ENCODE data around the gene STAC2.

GRCh38 chr17:39230361-39230760 is 4.6 kb upstream of the STAC2 start:
- no peak for TF ChIP-seq REST (IDR thresholded peaks at IDR 0.05; ENCODE audit: borderline replicate concordance in 1 of 2, low read depth in 1 of 2, low read length in 2 of 2)
- no peak for TF ChIP-seq NFE2 (CRISPR knock-in tag; IDR thresholded peaks at IDR 0.05)
- TF ChIP-seq EED (CRISPR knock-in tag; IDR thresholded peaks at IDR 0.05) = no peak
- no peak for TF ChIP-seq MEIS1 (CRISPR knock-in tag; IDR thresholded peaks at IDR 0.05; ENCODE audit: borderline replicate concordance)
- TF ChIP-seq NFKBIZ (CRISPR knock-in tag; IDR thresholded peaks at IDR 0.05) = no peak
- TF ChIP-seq, protein P1, sequence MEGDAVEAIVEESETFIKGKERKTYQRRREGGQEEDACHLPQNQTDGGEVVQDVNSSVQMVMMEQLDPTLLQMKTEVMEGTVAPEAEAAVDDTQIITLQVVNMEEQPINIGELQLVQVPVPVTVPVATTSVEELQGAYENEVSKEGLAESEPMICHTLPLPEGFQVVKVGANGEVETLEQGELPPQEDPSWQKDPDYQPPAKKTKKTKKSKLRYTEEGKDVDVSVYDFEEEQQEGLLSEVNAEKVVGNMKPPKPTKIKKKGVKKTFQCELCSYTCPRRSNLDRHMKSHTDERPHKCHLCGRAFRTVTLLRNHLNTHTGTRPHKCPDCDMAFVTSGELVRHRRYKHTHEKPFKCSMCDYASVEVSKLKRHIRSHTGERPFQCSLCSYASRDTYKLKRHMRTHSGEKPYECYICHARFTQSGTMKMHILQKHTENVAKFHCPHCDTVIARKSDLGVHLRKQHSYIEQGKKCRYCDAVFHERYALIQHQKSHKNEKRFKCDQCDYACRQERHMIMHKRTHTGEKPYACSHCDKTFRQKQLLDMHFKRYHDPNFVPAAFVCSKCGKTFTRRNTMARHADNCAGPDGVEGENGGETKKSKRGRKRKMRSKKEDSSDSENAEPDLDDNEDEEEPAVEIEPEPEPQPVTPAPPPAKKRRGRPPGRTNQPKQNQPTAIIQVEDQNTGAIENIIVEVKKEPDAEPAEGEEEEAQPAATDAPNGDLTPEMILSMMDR (CRISPR knock-in tag; IDR thresholded peaks at IDR 0.05) = no peak
- no peak for TF ChIP-seq NR2F2 (IDR thresholded peaks at IDR 0.05; ENCODE audit: borderline replicate concordance, low read depth)
- no peak for TF ChIP-seq ZC3H13 (CRISPR knock-in tag; IDR thresholded peaks at IDR 0.05)
- no peak for TF ChIP-seq EP300 (IDR thresholded peaks at IDR 0.05; ENCODE audit: low read depth in 2 of 2, low read length in 2 of 2)
- TF ChIP-seq EP300 (CRISPR knock-in tag; IDR thresholded peaks at IDR 0.05; ENCODE audit: borderline replicate concordance) = no peak
- no peak for TF ChIP-seq GLI4 (CRISPR knock-in tag; IDR thresholded peaks at IDR 0.05; ENCODE audit: borderline replicate concordance)
- TF ChIP-seq SMAD3 (CRISPR knock-in tag; IDR thresholded peaks at IDR 0.05) = no peak
- TF ChIP-seq EHMT2 (IDR thresholded peaks at IDR 0.05; ENCODE audit: borderline replicate concordance, low read depth, low read length) = no peak
- TF ChIP-seq AGO1 (IDR thresholded peaks at IDR 0.05; ENCODE audit: low read depth, low read length, poor library complexity, severe bottlenecking) = no peak
- TF ChIP-seq POLR2A (IDR thresholded peaks at IDR 0.05; ENCODE audit: insufficient read depth in 1 of 2, low read depth in 2 of 2, low read length in 2 of 2) = no peak
